EL (cell line): Measurements from ENCODE around the gene RFXANK.
A peak's percentile ranks its signal among the peaks of the same experiment; 100 is the strongest.
"Not testable (repeated sequence)": the region's sequence is repeated elsewhere in the genome, so short reads cannot be mapped to it uniquely, and the experiment has no call there.

ENCODE experiments used
- DNase-seq: peaks from one replicate; pipeline ENCODE4 v3.0.0-alpha.2; 2016

RFXANK gene

DNA sequence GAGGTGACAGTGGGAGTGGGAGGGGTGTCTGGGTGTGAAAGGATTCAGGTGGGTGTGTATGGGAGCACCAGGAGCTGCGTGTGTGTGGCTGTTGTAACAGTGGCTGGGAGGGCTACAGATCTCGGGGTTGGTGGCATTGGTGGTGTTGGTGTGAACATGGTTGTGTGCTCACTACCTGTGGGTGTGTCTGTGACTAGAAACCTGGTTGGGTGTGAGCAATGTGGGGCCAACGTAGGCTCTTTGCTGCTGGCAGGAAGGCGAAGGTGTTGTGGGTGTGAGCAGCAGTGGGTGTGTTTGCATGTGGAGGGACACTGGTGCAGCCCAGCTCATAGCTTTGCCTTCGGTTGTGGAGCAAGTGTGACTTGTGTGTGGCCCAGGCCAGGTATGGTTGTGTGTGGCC is 14.9 kb downstream of the RFXANK start:
- DNase-seq: no peak

DNA sequence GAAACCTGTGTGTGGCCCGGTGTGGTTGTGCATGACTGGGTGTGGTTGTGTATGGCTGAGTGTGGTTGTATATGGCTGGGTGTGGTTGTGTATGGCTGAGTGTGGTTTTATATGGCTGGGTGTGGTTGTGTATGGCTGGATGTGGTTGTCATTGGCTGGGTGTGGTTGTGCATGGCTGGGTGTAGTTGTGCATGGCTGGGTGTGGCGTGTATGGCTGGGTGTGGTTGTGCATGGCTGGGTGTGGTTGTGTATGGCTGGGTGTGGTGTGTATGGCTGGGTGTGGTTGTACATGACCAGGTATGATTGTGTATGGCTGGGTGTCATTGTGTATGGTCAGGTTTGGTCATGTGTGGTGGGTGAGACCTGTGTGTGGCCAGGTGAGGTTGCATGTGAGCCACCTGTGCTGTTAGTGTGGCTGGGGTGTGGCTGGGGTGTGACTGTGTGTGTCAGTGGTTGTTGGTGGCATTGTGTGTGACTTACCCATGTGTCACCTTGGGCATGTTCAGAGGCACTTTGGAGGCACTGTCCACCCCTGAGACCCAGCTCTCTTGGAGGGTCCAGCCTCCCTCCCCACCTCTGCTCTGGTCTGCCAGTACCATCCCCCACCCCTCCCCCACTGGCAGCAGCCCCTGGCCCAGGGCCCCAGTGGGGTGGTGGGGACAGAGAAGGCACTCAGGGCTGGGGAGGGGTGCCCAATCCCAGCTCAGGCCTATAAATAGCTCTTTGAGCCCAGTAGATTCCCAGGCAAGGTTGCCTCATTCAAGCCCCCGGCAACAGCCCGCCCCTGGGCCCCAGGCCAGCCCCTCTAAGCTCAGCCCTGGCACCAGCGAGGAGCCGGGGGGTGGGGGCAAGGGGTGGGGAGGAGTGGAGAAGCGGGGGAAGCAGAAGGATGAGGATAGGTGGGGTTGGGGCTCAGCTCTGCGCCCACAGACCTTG is 15.8 kb downstream of the RFXANK start:
- DNase-seq: no peak

DNA sequence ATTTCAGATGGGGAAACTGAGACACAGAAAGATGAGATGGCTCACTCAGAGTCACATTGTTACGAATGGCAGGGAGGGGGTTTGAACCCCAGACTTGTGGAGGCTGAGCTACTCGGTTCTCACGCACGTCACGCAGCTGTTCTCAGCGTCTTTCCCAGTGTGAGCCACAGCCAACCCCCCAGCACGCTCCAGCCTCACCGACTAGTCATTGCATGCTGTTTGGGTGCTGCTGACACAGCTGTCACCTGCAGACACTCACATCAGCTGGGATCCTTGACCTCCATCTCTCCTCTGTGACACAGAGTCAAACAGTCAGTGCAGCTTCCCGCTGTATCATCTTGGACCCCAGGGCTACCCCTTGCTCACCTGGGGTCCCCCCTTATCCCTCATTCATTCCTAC is 17.3 kb downstream of the RFXANK start:
- DNase-seq: no peak

DNA sequence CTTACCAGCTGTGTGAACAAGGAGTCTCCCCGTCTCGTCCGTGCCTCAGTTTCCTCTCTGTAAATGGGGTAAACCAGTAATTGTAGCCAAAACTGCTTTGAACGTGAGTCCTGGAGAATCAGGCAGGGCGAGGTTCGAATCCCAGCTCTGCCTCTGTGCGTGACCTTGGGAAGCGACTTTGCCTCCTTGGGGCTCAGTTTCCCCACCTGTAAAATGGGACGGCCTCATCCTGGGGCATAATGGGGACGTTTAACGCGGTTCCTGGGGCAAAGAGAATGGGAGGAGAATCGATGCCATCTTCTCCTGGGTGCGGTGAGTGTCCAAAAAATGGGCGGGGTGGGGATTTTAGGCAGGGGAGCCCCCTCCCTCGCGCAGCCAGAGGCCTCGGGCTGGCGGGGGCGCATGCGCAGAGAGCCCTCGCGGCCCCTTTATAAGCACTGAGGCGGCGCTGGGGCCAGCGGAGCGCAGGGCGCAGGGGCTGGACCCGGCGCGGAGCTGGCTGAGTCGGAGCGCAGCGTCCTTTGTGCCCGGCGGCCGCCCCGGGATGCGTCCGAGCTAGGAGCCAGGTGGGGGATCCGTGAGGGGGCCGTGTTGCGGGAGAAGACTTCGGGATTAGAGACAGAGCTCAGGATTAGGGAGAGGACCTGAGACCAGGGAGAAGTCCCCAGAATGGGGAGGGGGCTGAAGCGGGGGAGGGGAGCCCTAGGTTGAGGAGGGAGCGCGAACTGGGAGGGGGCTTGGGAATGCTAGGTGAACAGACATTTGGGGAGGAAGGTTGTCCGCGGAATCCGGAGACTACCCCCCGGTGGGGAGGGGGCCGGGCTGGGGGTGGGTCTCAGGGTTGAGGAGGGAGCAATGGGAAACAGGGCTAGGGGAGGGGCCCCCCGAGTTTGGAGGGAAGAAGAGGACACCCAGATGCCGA is 19.7 kb downstream of the RFXANK start, which contains the start of gene NCAN:
NCAN (plus strand) TSS at position 460 of the 922 bp plus-strand sequence. CDS start 4,996 bp downstream, outside the sequence.
- DNase-seq: no peak

DNA sequence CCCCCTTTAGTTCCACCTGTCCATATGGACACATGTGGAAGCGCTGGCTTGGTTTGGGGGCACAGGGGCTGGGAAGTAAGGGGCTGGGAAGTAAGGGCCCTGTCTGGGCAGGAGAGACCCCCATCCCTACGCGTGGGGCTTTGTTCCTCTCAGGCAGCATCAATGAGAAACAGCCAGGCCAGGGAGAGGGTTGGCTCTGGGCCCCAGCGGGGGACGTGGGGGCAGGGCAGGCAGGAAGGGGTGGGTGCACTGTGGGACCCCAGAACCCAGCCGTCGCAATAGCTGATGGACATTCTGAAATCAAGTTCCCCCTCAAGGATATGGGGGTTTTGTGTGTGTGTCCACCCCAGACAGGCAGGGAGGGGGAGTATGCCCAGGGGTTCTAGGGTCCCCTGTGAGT is 20.9 kb downstream of the RFXANK start:
- no peak for DNase-seq

DNA sequence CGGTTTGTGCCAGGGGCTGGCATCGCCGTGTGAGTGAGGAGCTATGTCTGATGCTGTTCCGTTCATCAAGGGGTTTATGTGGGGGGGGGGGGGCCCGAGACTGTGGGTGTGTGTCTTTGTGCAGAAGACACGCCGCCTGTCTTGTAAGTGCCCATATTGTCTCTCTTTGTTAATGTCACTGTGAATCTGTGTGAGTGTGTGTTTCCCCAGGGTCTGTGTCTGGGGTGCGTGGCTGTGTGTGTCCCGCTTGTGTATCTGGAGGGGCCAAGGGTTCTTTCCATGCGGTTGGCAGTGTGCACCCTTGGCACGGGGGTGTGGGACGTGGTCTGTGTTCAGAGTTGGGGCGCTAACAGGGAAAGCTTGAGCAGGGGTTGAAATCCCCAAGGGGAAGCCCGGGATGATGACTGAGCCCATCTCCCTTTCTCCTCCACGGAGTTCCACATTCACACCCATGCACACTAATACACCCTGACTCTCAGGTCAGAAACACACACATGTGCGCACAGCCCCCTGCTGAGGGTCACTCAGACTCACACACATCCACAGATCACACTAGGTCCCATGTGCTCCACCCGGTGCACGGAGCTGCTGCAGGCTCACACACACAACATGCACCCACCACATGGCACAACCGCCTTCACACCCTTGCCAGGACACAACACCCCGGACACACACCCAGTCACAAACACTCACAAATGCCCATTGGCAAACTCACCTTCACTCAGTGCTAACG is 21.5 kb downstream of the RFXANK start:
- no peak for DNase-seq

DNA sequence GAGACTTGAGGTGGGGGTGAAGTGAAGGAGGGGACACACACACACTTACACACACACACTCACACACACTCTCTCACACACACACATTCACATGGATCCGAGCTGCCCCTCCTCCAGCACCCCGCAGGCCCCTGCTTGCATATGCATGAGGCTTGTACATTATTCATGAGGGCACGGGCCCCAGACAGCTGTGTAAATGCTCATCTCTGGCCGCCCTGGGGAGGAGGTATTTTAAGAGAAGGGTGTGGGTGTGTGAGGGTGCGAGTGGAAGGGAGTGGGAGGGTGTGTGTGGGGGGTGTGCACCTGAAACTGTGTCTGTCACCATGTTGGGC is 22.1 kb downstream of the RFXANK start:
- DNase-seq: no peak

DNA sequence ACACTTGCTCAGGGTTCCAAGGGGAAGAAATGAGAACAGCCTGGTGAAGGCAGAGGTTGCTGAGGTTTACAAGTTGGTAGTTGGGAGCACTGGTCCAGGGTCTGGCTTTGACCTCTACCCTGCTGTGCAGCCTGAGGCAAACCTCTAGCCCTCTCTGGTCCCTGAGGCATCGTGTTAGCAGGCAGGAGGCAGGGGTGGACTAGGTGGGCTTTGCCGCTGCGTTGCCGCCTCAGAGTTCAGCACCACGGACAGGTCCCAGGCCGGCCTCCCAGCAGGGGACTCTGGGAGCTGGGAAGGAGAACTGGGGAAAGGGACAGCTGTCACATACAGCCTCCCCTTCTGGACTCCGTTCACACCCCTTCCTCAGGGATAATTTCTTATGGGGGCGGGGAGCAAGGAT is 22.8 kb downstream of the RFXANK start:
- peak; percentile 21 for DNase-seq

DNA sequence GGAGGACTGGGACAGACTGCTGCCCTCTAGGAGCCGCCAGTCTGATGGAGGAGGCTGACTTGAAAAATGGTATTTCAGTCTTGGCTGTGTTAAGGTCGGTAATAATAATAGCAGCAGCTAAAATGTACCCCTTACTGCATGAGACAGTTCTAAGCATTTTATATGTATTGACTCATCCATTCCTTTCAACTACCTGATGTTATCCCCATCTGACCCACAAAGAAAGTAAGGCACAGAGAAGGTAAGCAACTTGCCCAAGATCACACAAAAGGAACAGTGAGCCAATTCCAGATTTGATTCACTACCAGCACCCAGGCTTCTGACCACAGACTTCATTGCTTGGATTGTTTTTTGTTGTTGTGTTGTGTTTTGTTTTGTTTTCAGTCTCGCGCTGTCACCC is 23.7 kb downstream of the RFXANK start:
- no peak for DNase-seq

DNA sequence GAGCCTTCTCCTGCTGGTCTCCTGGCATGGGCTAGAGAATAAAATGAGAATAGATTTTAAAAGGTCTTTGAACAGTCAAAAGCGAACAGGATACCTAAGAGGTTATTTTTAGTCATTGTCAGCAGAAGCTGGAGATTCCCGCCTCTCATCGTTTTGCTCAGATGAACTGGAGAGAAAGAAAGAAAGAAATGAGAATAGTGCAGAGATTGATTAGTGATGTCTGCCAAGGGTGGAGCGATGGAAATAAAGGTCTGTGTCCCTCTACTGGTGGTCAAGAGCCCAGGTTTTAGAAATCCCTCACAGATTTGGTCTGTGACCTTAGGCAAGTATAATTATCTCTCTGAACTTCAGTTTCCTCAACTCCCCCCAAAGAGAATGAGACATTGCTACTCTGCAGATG is 25.0 kb downstream of the RFXANK start:
- DNase-seq: peak; percentile 43

DNA sequence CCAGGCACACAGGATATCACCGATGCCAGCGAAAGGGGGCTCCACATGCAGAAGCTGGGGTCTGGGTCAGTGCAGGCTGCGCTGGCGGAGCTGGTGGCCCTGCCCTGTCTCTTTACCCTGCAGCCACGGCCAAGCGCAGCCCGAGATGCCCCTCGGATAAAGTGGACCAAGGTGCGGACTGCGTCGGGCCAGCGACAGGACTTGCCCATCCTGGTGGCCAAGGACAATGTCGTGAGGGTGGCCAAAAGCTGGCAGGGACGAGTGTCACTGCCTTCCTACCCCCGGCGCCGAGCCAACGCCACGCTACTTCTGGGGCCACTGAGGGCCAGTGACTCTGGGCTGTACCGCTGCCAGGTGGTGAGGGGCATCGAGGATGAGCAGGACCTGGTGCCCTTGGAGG is 26.9 kb downstream of the RFXANK start:
- DNase-seq: no peak

DNA sequence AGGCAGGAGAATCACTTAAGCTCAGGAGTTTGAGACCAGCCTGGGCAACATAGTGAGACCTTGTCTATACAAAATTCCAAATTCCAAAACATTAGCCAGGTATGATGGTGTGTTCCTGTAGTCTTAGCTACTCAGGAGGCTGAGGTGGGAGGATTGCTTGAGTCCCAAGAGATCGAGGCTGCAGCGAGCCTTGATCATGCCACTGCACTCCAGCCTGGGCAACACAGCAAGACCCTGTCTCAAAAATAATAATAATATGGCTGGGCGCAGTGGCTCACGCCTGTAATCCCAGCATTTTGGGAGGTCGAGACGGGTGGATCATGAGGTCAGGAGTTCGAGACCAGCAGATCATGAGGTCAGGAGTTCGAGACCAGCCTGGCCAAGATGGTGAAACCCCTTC is 28.9 kb downstream of the RFXANK start:
- DNase-seq: not testable (repeated sequence)

DNA sequence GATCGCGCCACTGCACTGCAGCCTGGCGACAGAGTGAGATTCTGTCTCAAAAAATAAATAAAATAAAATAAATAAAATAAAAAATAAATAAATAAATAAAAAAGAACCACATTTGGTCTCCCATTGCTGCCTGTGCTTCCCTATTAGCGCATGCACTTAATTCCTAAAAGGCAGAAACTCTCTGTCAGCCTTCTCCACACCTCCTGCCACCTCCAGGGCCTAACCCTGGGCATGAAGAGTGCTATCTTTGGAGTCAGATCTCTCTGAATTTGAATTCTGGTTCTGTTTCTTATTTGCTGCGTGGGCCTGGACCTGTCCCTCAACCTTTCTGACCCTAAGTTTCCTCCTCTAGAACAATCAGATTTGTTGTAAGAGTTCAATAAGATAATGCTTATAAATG is 31.0 kb downstream of the RFXANK start:
- no peak for DNase-seq

DNA sequence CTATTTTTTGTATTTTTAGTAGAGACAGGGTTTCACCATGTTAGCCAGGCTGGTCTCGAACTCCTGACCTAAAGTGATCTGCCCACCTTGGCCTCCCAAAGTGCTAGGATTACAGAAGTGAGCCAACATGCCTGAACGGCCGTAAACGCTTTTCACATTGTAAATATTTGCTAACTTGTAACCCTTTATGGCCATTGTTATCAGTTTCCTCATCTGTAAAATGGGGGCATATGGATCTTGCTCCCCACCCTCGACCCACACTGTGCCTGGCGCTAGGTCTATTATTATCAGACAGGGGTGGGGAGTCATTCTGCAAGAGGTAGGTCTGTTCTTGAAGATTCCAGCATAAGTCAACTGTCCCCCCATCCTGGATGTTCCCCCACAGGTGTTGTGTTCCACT is 31.6 kb downstream of the RFXANK start:
- no peak for DNase-seq

DNA sequence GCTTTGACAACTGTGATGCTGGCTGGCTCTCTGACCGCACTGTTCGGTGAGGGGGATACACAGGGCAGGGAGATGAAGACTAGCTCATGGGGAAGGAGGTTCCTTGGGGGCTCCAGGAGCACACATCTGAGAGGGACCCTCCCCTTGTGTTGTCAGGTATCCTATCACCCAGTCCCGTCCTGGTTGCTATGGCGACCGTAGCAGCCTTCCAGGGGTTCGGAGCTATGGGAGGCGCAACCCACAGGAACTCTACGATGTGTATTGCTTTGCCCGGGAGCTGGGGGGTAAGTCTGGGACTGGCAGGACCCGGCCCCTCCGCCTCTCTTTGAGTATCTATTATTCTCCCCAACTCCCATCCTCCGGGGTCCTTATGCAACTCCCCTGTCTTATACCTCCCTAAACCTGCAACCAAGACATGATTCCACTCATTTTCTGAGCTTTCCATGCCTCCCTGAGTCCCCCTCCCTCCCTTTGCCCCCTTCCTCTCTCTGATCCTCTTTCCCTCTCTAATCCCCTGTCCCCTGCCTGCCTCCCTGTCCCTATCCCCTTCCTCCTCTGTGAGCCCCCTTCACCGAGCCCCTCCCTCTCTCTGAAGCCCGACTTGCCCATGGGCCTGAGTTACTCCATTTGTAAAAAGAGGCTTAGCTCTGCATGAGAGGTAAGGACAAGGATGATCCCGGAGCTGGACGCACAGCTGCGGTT is 32.2 kb downstream of the RFXANK start:
- no peak for DNase-seq

DNA sequence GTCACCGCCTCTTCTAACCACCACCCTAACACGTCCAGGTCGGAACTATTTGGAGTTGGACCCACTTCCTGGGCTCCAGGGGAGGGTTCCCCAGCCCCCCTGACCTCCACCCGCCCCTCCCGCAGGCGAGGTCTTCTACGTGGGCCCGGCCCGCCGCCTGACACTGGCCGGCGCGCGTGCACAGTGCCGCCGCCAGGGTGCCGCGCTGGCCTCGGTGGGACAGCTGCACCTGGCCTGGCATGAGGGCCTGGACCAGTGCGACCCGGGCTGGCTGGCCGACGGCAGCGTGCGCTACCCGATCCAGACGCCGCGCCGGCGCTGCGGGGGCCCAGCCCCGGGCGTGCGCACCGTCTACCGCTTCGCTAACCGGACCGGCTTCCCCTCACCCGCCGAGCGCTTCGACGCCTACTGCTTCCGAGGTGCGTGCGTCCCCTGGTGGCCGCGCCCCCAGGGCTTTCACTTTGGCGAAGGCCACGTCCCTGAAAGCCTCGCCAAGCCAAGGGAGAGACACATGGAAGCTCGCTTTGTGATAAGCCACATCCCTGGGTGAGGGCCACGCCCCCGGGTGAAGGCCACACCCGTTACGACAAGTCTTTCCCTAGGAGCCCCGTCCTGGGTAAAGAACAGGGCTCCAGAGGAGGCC is 32.9 kb downstream of the RFXANK start:
- peak; percentile 77 for DNase-seq

DNA sequence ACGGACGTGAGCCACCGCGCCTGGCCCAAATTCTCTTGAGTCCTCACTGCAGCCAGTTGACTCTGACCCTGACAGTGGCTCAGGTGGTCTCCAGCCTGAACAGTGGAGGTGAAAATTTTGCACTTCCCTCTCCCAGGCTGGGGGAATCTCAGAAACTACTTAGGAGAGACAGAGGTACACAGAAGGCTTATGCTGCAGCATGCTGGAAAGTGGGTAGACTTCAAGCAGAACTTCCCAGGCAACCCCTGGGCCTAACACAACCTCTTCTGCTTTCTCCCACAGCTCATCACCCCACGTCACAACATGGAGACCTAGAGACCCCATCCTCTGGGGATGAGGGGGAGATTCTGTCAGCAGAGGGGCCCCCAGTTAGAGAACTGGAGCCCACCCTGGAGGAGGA is 34.1 kb downstream of the RFXANK start:
- DNase-seq: no peak

DNA sequence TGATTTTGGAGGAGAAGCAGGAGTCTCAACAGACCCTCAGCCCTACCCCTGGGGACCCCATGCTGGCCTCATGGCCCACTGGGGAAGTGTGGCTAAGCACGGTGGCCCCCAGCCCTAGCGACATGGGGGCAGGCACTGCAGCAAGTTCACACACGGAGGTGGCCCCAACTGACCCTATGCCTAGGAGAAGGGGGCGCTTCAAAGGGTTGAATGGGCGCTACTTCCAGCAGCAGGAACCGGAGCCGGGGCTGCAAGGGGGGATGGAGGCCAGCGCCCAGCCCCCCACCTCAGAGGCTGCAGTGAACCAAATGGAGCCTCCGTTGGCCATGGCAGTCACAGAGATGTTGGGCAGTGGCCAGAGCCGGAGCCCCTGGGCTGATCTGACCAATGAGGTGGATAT is 34.6 kb downstream of the RFXANK start:
- no peak for DNase-seq

DNA sequence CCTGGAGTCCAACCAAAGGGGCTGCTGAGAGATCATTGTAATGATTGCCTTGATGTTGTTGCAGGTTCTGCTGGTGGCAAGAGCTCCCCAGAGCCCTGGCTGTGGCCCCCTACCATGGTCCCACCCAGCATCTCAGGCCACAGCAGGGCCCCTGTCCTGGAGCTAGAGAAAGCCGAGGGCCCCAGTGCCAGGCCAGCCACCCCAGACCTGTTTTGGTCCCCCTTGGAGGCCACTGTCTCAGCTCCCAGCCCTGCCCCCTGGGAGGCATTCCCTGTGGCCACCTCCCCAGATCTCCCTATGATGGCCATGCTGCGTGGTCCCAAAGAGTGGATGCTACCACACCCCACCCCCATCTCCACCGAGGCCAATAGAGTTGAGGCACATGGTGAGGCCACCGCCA is 35.2 kb downstream of the RFXANK start:
- no peak for DNase-seq

DNA sequence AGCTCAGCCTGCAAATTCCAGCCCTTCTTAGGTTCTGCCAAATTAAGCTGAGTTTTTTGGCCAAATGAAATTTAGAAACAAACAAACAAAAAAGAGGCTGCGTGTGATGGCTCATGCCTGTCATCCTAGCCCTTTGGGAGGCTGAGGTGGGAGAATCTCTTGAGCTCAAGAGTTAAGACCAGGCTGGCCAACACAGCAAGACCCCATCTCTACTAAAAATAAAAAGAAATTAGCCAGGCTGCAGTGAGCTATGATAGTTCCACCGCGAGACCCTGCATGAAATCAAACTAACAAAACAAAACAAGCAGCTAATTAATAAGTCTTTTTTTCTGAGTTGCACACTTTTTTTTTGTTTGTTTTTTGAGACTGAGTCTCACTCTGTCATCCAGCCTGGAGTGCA is 37.6 kb downstream of the RFXANK start:
- DNase-seq: no peak

DNA sequence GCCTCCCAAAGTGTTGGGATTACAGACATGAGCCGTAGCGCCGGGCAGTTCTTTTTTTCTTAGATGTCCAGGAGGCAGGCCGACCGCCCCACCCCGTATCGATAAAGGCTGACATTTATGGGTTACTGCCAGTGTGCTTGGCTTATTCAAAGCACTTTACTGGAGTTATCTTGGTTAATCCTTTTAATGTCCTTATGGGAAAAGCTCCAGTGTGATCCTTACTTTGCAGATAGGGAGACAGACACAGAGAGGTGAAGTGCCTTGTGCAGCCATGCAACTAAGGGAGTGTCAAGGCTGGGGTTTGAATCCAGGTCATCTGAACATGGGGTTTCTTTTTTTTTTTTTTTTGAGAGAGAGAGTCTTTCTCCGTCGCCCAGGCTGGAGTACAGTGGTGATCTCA is 38.9 kb downstream of the RFXANK start:
- no peak for DNase-seq

DNA sequence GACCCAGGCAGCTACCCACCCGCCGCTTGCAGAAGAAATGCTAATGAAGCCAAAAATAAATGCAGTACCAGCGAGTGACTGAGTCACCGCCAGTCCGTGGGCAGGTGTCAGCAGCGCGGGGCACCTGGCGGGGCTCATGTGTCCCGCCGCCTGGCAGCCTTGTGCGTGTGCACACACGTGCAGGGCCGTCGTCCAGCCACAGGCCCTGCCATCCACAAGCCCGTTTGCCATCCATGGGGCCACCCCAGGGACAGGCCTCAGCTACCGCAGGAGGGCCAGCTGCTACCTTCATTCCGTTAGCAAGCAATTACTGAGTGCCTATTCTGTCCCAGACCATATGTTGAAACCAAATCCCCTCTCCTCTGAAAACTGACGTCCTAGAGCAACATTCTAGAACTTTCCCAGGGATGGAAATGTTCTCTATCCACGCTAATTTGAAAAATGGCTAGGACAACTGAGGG is 40.2 kb downstream of the RFXANK start:
- no peak for DNase-seq
